GM13977 (cell line): ENCODE results near the gene SMIM14.
A peak's percentile ranks its signal among the peaks of the same experiment; 100 is the strongest.
"Not testable (repeated sequence)": the region's sequence is repeated elsewhere in the genome, so short reads cannot be mapped to it uniquely, and the experiment has no call there.

Experiments
- DNase-seq: peaks from one replicate; pipeline ENCODE4 v3.0.0; 2012; ENCODE audit warnings: low spot score
- in situ Hi-C: fragments of 300-500 bp; cut with MboI; formaldehyde crosslinking; loops from one replicate; pipeline ENCODE4 v1.12.0; 2022; ENCODE audit warnings: low sequenced_read_pairs, low pct_unique_long_range_greater_than_20kb, mixed read lengths, inconsistent platforms; ENCODE audit not compliant: unreplicated experiment
- TF ChIP-seq, protein P1 (sequence below): IDR thresholded peaks from 2 replicates; pipeline ENCODE4 v1.5.1; 2012; ENCODE audit warnings: mild to moderate bottlenecking, control low read depth; ENCODE audit not compliant: insufficient read depth; ENCODE audit errors: extremely low read depth, missing control alignments

Gene SMIM14

DNA sequence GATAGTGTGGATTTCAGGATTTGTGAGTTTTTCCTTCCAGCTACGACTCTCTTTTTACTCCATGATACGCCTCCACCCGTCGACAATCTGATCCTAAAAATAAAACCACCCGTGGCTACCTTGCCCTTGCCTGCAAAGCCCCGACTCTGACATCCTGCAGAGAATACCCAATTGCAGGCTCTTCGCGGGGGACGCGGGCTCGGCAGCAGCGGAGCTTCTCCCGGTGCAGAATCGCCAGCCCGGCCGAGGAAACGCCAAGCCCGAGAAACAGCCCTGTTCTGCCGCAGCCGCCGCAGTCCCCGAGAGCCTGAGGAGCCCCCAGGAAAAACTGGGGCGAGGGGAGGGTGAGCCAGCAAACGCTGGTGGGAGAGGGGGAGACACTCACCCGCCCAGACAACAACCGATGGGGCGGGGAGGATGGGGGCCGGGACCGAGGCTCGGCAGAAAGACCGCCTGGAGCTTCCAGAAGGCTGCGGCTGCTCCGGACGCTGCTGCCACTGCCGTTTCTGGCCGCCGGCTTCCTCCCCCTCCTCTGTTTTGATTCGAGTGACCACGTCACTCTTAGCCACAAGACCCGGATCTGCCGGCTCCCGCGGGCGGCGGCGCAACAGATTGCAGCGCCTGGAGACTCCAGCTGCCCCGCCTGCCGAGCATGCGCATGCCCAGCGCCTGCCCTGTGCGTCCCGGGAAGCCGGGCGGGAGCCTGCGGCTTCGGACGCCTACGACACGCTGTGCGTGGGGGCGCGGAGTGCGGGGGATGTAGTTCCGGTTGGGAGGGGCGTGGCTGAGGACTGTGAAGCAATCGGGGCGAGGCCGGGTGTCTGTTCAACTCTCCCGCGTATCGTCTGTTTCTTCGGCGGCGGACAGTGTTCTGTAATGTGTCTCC lies at the start of gene SMIM14:
TSS of gene SMIM14 (minus strand) at position 512 of the 886 bp plus-strand sequence. CDS start 33,720 bp downstream, outside the sequence.
- peak; percentile 88 for DNase-seq
- TF ChIP-seq, protein P1, sequence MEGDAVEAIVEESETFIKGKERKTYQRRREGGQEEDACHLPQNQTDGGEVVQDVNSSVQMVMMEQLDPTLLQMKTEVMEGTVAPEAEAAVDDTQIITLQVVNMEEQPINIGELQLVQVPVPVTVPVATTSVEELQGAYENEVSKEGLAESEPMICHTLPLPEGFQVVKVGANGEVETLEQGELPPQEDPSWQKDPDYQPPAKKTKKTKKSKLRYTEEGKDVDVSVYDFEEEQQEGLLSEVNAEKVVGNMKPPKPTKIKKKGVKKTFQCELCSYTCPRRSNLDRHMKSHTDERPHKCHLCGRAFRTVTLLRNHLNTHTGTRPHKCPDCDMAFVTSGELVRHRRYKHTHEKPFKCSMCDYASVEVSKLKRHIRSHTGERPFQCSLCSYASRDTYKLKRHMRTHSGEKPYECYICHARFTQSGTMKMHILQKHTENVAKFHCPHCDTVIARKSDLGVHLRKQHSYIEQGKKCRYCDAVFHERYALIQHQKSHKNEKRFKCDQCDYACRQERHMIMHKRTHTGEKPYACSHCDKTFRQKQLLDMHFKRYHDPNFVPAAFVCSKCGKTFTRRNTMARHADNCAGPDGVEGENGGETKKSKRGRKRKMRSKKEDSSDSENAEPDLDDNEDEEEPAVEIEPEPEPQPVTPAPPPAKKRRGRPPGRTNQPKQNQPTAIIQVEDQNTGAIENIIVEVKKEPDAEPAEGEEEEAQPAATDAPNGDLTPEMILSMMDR, result no peak
- in situ Hi-C loops, result loop anchor here (10.0 kb wide), 1 partner anchor 164 kb away; no protein-coding TSS in a partner anchor

DNA sequence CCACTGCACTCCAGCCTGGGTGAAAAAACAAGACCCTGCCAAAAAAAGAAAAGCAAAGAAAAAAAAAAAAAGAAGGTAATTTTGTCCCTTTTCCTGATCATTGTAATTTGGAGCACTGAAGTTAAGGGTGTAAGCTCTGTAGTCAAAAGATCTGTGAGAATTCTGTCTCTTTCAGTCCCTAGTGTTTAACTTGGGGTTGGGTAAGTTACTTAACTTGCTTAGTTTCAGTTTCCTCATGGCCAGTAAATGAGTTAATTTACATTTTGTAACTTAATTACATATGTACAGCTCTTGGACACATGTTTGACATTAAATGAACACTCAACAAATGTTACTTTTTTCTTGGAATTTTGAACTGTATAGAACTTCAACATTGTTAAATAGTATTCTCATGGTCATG lies 48.3 kb upstream of the SMIM14 start:
- TF ChIP-seq, protein P1, result no peak
- no peak for DNase-seq

DNA sequence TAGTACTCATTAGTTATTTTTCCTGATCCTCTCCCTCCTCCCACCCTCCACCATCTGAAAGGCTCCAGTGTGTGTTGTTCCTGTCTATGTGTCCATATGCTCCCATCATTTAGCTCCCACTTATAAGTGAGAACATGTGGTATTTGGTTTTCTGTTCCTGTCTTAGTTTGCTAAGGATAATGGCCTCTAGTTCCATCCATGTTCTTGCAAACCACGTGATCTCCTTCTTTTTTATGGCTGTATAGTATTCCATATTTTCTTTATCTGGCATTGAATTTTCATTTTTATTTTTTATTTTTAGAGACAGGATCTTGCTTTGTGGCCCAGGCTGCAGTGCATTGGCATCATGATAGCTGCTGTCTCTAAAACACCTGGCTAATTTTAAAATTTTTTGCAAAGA lies 47.3 kb upstream of the SMIM14 start:
- no peak for DNase-seq
- TF ChIP-seq, protein P1, result no peak
- in situ Hi-C loops, result loop anchor here (25.0 kb wide), 1 partner anchor 626 kb away; no protein-coding TSS in a partner anchor

More for the DNA sequence above, 48.3 kb upstream of the SMIM14 start:
- in situ Hi-C loops, result loop anchor here (25.0 kb wide), 1 partner anchor 625 kb away; no protein-coding TSS in a partner anchor

DNA sequence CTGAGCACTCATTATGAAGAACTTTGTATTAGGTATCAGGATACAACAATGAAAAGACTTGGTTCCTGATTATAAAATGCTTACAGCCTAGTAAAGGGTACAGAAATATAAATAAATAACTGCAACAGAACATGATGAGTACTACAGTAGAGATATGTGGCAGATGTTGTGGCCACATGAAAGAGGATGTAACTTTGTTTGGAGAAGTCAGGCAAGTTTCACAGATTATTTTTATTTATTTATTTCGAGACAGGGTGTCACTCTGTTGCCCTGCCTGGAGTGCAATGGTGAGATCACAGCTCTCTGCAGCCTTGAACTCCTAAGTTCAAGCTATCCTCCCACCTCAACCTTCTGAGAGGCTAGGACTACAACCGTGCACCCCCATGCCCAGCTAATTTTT lies 43.5 kb upstream of the SMIM14 start:
- in situ Hi-C loops, result loop anchor here (25.0 kb wide), 1 partner anchor 630 kb away; no protein-coding TSS in a partner anchor

DNA sequence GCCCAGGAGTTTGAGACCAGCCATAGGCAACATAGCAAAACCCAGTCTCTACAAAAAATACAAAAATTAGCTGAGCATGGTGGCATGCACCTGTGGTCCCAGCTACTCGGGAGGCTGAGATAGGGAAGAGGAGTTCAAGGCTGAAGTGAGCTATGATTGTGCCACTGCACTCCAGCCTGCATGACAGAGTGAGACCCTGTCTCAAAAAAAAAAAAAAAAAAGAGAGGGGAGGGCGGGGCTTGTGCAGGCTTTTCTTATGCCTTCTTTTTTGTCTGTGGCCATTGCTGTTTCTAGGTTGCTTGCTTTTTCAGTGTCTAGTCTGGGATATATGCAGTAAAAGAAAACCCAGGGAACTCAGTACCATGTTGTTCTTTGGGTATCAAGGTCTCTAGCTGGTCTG lies 42.3 kb upstream of the SMIM14 start:
- not testable (repeated sequence) for DNase-seq
- in situ Hi-C loops, result loop anchor here (25.0 kb wide), 1 partner anchor 631 kb away; no protein-coding TSS in a partner anchor

More for the DNA sequence above, 43.5 kb upstream of the SMIM14 start:
- TF ChIP-seq, protein P1, result no peak
- peak; percentile 53 for DNase-seq

DNA sequence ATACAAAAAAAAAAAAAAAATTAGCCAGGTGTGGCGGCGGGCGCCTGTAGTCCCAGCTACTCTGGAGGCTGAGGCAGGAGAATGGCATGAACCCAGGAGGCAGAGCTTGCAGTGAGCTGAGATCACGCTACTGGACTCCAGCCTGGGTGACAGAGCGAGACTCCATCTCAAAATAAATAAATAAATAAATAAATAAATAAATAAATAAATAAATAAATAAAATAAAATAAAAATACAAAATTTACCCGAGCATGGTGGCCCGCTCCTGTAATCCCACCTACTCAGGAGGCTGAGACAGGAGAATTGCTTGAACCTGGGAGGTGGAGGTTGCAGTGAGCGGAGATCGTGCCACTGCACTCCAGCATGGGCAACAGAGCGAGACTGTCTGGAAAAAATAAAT lies 37.0 kb upstream of the SMIM14 start:
- in situ Hi-C loops, result loop anchor here (25.0 kb wide), 1 partner anchor 637 kb away; no protein-coding TSS in a partner anchor
- DNase-seq, result not testable (repeated sequence)

DNA sequence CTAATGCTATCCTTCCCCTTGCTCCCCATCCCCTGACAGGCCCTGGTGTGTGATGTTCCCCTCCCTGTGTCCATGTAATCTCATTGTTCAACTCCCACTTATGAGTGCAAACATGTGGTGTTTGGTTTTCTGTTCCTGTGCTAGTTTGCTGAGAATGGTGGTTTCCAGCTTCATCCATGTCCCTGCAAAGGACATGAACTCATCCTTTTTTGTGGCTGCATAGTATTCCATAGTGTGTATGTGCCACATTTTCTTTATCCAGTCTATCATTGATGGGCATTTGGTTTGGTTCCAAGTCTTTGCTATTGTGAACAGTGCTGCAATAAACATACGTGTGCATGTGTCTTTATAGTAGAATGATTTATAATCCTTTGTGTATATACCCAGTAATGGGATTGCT lies 31.6 kb upstream of the SMIM14 start:
- DNase-seq, in situ Hi-C loops: not testable (repeated sequence)

DNA sequence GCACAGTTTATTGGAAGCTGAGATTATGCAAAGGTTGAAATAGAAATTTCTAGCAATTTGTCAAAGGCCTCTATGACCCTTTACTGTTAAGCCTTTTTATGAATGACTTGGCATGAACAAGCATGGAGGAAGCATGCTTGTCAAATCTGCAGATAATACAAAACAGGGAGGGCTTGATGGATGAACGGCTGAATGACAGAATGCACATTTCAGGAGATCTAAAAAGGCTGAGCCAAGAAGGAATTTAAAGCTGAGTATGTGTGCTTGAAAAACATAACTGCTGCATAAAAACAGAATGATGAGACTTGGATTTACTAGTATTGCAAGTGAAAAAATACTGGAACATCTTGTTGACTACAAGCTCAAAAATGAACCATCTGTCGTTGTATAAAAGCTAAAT lies 30.2 kb upstream of the SMIM14 start:
- DNase-seq, result no peak
- in situ Hi-C loops, result no loop called here
- TF ChIP-seq, protein P1, result no peak
